Stimulated activated CD4-positive, alpha-beta T cell treated with anti-CD3 and anti-CD28 coated beads, TNF-alpha, amount 100 ng/mL, for 24 hours (primary cell): ENCODE data around the gene NFYC.
A peak's percentile ranks its signal among the peaks of the same experiment; 100 is the strongest.

Experiments
- DNase-seq, 3 experiments: peaks; one replicate each; pipeline ENCODE4 v3.0.0-alpha.2; 2020; ENCODE audit warnings: low read depth in 3 of 3

NFYC gene

DNA sequence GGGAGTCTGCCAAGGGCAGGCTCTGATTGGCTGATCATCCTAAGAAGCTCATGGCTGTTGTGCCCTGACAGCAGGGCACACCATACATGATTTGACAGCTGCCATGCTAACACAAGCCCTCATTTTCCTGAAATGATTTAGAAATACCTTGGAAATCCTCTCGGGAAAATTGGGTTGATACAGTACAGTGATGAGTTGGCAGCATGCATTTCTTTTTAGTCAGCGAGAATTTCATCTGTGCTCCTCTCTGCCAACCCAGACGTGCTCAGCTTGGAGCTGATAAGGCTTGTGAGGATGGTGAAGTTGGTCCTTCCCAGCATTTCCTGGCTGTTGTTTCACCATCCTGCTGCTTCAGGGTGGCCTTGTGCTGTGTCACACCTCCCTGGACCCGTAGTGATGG is 69.5 kb downstream of the NFYC start:
- no peak for DNase-seq

DNA sequence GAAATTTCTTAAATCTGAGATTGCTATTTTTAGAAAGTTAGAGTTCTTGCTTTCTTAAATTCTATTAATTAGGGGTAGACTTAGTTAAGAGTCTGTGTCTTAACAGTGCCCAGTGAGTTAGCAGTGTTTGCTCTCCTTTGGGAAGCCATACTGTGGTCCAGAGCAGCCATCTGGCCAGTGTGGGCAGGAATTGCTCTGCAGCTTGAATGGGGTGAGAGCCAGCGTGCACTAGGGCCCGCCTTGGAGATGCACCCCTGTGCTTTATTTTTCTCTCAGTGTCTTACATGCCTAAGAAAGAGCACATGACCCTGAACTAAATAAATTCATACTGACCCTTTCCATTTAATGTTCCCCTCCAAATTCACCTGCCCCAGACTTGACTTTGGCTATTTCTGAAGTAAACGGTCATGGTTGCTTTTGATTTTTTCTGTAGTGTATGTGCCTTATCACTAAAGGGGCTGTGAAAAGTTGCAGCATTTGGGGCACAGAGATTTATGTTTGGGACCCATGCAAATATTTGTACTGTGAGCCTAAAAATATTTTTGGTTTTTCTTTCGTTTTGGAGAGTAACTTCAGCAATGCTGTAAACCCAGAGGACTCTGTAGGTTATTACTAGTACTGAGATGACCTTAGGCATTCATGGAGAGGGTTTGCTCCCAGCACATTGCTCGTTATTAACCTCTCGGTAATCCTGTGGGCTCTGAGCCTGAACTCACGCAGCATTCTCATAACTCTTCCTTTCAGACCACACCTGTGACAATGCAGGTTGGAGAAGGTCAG is 70.8 kb downstream of the NFYC start:
- no peak for DNase-seq

DNA sequence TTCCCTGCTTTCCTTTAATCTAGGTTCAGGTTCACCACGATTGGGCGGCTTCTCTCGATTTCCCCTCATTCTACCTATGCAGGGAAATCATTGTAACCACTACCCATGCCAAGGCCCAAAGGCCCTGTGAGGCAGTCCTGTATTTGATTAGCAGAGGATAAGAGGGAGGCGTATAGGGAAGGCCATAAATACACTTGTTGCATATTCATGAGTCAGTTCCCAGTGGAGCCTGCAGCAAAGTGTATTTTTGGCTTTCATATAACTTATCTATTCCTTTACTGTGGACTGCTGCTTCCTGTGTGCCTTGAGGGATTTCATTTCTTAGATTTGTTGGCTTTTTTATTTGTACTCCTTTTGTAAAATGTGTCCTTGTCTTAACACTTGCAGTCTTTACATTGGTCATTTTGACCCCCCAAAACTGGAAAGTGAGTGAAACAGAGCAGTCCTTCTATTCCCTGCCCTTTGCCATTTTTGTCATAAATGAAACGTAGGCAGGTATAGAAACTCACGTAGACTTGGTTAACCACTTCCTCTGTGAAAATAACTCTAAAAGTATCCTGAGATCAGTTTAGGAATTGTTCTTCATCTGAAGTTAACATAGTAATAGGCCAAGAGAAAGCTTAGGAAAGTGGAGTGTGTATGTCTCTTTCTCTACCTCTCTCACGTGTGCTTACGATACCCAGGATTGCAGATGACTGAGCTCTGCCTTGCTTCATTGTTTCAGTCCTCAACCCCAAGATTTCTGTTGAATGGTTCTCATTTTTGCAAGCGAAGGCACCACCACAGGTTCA is 72.4 kb downstream of the NFYC start:
- DNase-seq, result no peak

DNA sequence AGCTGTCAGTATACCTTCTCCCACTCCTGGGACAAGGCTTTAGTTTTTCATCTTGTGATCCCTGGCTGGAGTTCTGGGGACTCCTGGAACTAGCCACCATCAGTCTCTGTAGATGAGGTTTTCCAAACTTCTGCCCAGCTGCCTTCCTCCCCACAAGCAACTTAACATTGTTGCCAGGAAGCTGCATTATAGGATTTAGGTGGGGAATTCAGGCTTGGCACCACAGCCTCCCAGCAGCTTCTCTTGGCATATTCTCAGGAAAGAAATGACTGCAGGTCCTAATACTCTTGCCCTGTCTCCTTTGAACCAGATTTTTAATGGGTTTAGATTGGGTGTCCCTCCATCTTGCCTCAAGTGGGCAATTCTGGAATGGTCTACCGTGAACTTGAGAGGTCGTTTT is 73.5 kb downstream of the NFYC start:
- no peak for DNase-seq

DNA sequence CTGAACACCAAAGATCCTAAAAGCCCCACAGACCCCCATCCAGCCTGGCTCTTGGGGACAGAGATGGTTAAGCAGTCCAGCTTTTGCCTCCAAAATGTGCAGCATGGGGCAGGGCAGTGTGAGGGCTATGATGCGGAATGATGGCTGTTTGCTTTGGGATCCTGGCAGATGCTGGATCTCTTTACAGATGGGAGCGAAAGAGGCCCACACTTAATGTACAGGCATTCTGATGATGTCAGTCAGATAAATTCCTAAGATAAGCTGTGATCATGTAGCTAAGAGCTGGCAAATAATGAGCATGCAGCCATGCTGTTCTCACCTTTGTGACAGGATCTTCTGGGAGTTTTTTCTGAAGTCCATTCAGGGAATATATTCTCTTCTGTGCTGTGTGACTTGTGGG is 74.5 kb downstream of the NFYC start:
- no peak for DNase-seq

DNA sequence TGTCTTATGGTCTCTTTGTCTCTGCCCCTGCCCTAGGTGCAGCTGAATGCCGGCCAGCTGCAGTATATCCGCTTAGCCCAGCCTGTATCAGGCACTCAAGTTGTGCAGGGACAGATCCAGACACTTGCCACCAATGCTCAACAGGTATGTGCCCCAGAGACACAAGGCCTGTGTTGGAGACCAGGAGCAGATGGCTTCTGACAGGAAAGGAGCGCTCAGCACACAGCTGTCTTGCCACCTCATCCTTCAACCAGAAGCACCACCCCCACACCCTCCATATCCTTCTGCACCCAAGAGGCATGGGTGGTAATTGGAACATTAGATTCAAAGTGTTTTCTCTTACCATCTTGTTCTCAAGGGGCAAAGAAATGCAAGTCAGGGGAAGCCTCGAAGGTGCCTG is 75.1 kb downstream of the NFYC start:
- DNase-seq, result no peak

DNA sequence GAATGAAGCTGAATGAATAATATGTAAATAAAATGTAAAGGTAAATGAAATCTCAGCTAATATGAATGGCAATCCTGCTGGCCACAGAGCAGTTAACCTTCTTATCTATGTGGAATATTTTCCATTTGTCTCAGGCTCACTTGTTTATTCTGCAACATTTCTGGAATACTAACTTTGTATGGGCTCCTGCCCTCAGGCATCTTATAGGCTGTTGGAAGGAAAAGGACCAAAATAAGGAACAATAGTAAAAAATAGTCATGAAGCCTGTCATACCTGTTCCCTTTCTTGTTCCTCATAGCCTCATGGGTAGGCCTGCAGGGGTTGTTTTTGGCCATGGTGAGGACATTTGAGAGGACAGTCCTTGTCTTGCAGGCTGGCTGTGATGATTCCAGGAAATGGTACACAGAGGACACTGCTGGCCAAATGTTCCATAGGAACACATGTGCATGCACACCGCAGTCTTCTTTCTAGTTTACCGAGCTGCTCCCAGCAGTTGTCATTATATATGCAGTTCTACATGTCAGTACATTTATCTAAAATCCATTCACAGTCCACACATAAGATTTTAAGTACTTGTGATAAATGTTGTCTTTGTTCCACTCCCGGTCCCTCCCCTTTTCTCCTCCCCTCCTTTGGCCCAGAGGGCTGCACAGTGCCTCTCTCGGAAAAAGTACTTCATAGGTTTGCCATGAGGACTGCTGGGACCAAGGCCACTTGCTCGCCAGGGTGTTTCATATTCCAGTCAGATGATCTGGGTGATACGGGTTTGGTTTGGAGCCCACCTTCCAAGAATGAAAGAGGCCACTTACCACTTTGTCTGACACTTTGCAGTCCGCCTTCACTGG is 76.9 kb downstream of the NFYC start:
- DNase-seq, result no peak

DNA sequence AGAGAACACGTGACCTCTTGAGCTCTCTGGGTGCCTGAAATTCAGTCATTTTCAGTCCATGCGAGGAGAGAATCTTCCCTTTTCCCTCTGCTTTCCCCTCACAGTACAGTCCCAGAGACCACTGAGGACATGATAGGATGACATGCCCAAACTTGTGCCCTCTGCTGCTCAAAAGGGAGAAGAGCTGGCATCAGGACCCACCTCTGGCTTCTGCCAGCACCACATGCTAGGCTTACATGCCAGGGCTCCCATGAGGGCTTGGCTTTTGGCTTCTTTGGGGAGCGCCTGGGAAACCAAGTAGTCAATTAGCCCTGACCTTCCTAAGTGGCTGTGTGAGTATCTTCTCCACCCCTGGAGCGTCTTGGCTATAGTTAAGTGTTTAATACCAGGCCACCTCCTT is 78.3 kb downstream of the NFYC start:
- DNase-seq, result no peak

DNA sequence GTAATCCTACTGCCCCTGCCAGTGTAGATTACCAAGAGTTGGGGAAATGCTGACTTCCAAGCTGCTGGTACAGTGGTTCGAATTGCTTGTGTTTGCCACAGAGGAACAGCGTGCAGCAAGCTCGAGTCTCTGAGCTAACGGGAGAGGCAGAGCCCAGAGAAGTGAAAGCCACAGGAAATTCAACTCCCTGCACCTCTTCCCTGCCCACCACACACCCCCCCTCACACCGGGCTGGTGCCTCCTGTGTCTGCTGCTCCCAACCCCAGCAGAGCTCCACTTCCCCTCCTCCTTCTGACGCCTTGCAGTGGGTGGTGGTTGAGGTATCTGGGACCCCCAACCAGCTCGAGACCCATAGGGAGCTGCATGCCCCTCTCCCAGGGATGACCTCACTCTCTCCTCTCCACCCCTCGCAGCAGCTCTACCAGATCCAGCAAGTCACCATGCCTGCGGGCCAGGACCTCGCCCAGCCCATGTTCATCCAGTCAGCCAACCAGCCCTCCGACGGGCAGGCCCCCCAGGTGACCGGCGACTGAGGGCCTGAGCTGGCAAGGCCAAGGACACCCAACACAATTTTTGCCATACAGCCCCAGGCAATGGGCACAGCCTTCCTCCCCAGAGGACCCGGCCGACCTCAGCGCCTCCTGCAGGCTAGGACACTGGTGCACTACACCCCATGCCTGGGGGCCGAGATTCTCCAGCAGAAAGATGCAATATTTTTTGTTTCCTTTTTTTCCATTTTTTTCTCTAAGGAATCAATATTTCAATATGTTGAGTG is 79.0 kb downstream of the NFYC start:
- no peak for DNase-seq

DNA sequence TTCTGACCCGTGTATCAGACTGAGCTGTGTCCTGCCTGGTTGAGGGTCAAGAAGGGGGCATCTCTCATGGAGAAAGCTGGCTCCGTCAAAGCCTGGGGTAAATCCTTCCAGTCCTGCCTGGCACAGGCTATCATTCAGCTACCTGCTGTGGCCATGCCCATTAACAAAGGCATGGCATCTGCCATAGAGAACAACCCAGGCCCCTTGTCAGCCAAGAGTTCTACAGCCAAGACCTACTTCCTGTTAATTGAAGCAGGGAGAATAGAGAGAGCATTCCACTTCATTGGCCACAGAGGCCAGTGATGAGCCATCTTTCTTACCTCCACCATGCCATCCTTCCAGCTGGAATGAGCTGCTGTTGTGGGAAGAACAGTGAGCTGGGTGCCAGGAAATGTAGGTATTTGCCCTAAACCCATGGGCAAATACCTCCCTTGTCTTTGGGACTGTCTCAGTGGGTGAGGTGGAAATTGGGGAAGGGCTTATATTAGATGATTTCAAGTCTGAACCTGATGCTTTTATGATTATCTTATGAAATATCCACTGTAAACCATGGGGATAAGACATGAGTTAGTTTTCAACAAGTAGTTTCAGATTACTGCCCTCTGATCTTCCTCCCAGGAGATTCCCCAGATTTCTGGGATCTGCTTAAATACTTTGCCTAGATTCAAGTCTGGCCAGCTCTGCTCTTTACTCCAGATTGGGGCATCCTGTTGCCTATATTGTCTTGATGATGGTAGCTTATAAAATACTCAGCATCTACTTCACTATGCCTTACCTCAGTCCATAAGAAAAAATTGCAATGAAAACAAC is 80.8 kb downstream of the NFYC start:
- no peak for DNase-seq

DNA sequence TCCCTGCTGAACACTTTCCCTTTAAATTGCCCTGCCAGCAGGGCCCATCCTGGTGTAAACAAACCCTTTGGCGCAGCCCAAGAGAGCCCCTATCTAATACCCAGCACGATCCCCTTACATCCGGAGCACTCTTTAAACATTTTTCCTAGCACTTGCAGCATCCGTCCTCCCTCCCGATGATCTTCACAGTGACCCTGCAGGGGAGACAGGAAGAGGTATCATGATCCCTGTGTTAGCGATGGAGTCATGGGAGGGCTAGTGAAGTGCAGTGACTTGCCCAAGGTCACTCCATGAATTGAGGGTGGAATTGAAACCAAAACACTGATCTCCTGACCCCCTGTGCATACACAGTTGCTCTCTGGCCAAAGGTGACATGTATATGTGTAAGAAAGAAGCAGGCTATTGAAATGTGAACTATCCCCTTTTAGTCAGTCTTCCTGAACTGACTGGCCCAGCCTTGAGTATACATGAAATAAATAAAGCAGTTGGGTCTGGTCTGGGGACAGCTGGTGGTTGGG is 82.3 kb downstream of the NFYC start:
- no peak for DNase-seq

DNA sequence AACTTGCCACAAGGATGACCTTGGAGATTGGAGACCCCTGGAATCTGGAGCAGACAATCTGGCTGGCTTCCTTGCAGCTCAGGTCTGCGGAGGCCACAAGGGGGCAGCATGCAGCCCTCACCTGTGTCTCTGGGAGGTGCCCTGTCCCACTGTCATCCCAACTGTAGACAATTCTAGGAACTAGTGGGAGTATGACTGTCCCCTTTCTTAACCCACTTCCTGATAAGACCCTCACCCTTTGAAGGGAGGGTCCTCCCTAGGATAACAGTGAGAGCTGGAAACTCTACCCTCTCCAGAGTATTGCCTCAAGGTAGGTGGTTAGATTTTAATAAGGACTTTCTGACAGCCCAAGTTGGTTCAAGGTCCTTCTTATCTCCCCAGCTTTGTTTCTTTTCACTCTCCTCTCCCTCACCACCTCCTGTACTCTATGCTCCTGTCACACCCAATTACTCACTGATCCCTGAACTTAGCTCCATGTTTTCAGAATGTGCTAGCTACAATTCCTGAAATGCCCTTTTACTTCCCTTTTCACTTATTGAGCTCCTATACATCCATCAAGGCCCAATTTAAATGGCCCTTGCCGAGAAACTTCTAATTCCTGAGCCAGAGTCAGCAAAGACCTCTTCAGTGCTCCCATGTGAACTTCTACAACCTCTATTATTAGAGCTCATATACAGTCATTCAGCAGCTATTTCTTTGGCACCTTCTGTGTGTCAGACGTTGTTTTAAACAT is 82.9 kb downstream of the NFYC start:
- DNase-seq, result peak; percentile 16 to 65 (median 19)

DNA sequence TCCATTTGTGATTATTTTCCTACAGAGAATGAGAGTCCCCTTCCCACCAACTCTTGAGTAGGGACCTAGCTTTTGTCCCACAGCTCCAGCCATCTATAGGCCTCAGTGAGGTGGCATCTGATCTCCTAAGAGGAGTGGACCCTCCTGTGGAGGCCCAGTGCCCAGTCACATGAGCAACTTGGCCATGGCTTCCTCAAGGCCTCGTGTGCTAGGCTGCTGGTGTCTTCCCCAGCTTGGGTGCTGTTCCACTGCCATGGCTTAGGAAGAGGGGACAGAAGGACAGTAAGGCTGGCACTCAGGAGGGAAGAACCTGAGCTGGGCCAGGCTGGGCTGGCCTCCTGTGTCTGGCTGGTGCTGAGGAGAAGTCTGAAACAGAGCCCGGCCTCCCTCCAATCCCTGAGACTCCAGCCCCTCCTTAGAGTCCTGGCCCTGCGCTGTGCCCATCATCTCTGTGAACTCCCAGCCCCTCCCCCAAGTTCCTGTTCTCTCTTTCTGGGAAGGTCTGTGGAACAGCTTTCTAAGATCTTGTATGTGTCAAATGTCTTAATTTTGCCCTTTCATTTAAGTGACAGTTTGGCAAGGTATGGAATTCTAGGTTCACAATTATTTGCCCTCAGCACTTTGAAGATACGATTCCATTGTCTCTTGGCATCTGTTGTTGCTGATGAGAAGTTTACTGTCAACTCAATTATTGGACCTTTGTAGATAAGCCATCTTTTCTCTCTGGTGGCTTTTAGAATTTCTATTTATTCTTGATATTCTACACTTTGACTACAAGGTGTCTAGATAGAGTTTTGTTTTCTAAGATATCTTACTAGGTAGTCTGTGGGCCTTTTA is 85.0 kb downstream of the NFYC start:
- no peak for DNase-seq

DNA sequence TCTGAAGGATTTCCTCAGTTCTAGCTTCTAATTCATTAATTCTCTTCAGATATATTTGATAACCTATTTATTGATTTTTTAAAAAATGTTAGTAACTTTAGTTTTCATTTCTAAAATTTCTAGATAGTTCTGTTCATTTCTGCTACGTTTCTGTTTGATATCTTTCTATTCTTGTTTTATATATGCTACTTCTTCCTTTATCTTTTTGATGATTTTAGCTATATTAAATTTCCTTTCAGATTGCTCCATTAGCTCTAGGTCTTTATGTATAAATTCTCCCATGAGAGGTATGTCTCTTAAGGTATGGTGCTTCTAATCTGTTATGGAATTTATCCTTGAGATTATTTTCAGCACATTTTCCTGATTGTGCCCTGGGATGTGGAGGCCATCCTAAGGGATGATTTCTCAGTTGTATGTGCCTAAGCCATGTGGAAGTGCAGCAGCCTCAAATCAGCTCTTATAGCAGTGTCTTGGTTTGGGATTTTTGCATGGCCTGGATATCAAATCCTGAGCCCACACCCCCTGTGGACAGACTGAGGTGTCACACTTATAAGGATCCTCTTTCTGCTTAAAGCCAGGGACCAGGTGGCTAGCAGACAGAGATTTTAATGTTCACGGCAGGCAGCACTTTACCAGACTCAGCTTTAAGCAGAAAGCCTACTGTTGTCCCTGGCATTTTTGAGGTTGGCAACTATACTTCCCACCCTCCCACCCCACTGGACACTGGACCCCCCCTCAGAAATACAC is 85.9 kb downstream of the NFYC start:
- DNase-seq, result no peak

DNA sequence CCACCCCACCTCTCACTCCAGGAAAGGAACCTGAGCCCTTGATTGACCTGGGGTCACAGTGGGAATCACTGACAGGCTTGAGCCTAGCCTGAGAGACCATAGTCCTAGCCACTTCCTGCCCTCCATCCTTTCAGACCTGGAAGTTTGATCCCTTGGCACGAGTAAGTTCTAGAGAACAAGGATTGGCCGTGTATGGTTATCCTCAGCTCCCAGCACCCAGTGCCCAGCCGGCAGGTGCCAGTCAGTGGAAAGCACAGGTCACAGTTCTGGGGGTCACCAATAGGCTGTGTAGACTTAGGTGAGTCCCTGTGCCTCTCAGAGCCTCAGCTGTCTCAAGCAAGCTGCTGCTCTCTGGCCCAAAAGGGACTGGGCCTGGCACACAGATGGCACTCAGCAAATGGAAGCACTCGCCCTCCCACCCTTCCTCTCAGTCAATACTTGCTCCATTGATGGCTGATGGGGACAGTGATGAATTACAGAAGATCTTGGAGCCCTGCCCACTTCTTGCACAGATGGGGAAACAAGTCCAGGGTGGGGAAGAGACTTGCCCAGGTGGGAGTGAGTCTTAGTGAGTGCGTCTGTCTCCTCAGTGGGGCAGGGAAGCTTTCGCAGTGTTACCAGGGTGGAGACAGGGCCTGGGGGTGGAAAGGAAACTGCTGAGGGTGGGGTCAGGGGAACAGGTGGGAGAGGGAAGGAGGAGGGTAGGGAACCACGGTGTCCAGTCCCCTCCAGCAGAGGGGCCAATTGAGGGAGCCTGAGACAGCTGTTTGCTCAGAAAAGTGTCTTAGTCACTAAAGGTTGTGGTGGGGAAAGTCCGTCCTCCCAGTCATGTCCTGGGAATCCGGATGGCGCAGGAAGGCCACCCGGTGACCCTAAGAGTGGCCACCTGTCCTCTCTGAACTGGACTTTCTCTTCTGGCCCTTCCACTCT is 89.4 kb downstream of the NFYC start:
- no peak for DNase-seq

DNA sequence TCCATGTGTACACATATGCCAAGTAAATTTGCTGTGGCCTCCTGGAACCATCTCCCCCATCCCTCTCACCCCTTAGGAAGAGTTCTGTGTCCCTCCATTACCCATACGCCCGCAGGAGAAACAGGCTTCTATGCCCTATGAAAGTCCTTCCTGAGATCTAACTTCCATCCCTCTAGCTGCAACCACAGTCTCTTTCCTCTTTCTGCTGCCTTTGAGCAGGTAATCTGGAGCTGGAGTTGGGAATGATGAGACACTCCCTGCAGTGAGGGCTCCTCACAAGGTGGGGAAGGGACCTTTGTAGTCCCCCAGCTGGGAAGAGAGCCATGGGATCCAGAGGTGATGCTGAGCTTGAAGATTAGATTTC is 90.1 kb downstream of the NFYC start:
- DNase-seq, result no peak

DNA sequence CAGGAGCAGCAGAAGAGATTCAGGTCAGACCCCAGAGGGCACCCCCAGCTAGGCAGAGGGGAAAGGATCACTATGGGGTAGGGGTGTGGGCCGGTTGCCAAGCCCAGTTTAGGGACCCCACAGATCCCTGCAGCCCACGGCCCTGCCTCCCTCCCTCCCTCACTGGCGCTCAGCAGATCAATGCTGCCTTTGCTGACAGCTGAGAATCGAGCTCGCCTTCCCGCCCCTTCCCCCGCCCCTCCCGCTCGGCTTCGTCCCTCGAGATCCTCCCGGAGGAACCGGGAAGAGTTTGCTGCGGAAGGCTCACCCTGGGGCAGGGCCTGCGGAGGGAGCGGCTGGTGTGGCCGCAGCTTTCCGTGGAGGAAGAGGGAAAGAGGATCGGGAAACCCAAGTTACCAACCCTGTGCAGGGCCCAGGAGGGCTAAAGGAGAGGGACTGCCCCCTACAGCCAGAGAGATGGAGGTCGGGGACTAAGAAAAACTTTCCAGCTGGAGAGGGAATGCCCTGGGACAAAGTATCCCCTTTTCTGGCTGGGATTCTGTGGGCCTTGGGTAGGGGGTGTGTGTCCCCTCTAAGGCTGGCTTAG is 91.0 kb downstream of the NFYC start:
- DNase-seq, result no peak
